GM23248 (cell line): ENCODE results near the gene THSD4.

Source experiments
- EZH2 ChIP-seq: fragments of 200-600 bp; sonication (generic); IDR thresholded peaks from 2 replicates; pipeline ENCODE4 v1.6.1; 2018; ENCODE audit warnings: antibody characterized with exemption, mild to moderate bottlenecking; ENCODE audit not compliant: insufficient read depth, poor library complexity, severe bottlenecking
- EZH2phosphoT487 ChIP-seq: fragments of 200-600 bp; sonication (generic); IDR thresholded peaks from 2 replicates; pipeline ENCODE4 v1.6.1; 2018; ENCODE audit warnings: antibody characterized with exemption, moderate library complexity, mild to moderate bottlenecking, low read depth; ENCODE audit not compliant: insufficient read depth

DNA sequence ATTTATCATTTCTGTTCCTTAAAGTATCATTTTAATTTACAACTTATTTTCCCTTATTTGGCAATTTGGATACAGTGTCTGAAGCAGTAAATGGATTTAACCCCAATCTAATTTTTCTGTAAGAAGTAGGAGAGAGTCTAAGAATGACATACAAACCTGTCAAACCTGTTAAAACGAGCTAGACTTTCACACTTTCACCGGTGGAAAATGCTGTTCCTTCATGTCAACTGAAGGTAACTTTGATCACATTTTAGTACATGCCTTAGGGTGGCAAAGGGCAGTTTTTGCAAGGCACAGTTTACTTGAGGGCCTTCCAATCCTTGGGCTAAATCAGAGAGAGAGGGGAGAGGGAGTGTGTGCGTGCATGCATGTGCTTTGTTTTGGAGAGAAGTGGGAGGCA, 221.4 kb downstream of the THSD4 start:
- TF ChIP-seq EZH2 (no peak), EZH2phosphoT487 (no peak)
